Thoracic aorta (tissue), 2 donors: ENCODE data around the gene TMEM108. TPM values are rescaled to one million over a fixed set of nuclear protein-coding genes. Genes with fewer than 3 reads are reported as not detected.

ENCODE experiments used
- ATAC-seq: fragments of 150-250 bp; one replicate; pipeline ENCODE4 v1.8.0; 2017; ENCODE audit warnings: low read depth; ENCODE audit not compliant: insufficient number of reproducible peaks, low FRiP score
- DNase-seq: peaks from one replicate; pipeline ENCODE4 v3.0.0-alpha.2; 2020; ENCODE audit warnings: low spot score
- H3K27ac ChIP-seq, 2 donors: fragments of 200-600 bp; sonication (generic); 1 replicate in 1 of 2; 2 replicates in 1 of 2; pipeline ENCODE4 v1.5.1; 2016; ENCODE audit warnings: mild to moderate bottlenecking in 2 of 2, moderate library complexity in 2 of 2
- H3K27me3 ChIP-seq: fragments of 200-600 bp; sonication (generic); replicated peaks from 2 replicates; pipeline ENCODE4 v1.6.0; 2016; ENCODE audit warnings: mild to moderate bottlenecking; ENCODE audit not compliant: insufficient read depth
- H3K36me3 ChIP-seq: fragments of 200-600 bp; sonication (generic); one replicate; pipeline ENCODE4 v1.5.1; 2016
- H3K4me1 ChIP-seq, 2 donors: fragments of 200-600 bp; sonication (generic); 1 replicate in 1 of 2; 2 replicates in 1 of 2; pipeline versions ENCODE4 v1.5.1 to v1.6.0; 2016; ENCODE audit warnings: low read depth in 2 of 2, mild to moderate bottlenecking in 1 of 2; ENCODE audit not compliant: control insufficient read depth in 1 of 2
- H3K4me3 ChIP-seq: fragments of 200-600 bp; sonication (generic); 2 replicates; pipeline ENCODE4 v1.5.1; 2016; ENCODE audit warnings: mild to moderate bottlenecking
- H3K9me3 ChIP-seq: fragments of 200-600 bp; sonication (generic); 2 replicates; pipeline ENCODE4 v1.5.1; 2016
- CTCF ChIP-seq: fragments of 200-600 bp; sonication (generic); IDR thresholded peaks from one replicate; pipeline ENCODE4 v1.5.1; 2019; ENCODE audit warnings: antibody characterized with exemption
- total RNA-seq, 2 donors: library from RNA; depleted of rRNA; stranded (reverse); fragments of >200 nt; gene quantifications; one replicate each; pipeline versions ENCODE4 v1.1.0 to v1.2.3, GENCODE V29; 2016

TMEM108 gene
- total RNA-seq, 2 donors from 2014 or later = 0.28 to 0.41 TPM

- TF ChIP-seq CTCF = no peak
- no peaks in the 10 kb centered on the region for H3K9me3 ChIP-seq
- peaks cover 0 to 3% of the 10 kb centered on the region in 2 donors for H3K4me1 ChIP-seq
- no peak for DNase-seq
- H3K27ac ChIP-seq = no peak overlapping the region
- H3K27me3 ChIP-seq = no peaks in the 10 kb centered on the region
- no peak overlapping the region for H3K4me3 ChIP-seq
- H3K36me3 ChIP-seq = no peaks in the 10 kb centered on the region
- ATAC-seq = no peak
Measured at GRCh38 chr3:133424937-133425869, 387.0 kb downstream of the TMEM108 start.

- Histone ChIP-seq H3K4me1 (peaks cover 0 to 3% of the 10 kb centered on the region in 2 donors), H3K27ac (no peak overlapping the region), H3K27me3 (no peaks in the 10 kb centered on the region), H3K9me3 (no peaks in the 10 kb centered on the region), H3K36me3 (no peaks in the 10 kb centered on the region), H3K4me3 (no peak overlapping the region)
- ATAC-seq = no peak
- DNase-seq = no peak
- TF ChIP-seq CTCF = no peak
Measured at GRCh38 chr3:133425898-133426297, 387.7 kb downstream of the TMEM108 start.

- Histone ChIP-seq H3K36me3 (no peaks in the 10 kb centered on the region), H3K27me3 (no peaks in the 10 kb centered on the region), H3K27ac (no peak overlapping the region), H3K9me3 (no peaks in the 10 kb centered on the region), H3K4me1 (peaks cover 0 to 3% of the 10 kb centered on the region in 2 donors), H3K4me3 (no peak overlapping the region)
- no peak for DNase-seq
- TF ChIP-seq CTCF = no peak
- no peak for ATAC-seq
Measured at GRCh38 chr3:133426721-133427120, 388.5 kb downstream of the TMEM108 start.

- Histone ChIP-seq H3K4me1 (peaks cover 0 to 2% of the 10 kb centered on the region in 2 donors), H3K9me3 (no peaks in the 10 kb centered on the region), H3K36me3 (no peaks in the 10 kb centered on the region), H3K4me3 (no peak overlapping the region), H3K27ac (no peak overlapping the region), H3K27me3 (no peaks in the 10 kb centered on the region)
- no peak for TF ChIP-seq CTCF
- ATAC-seq = no peak
- DNase-seq = no peak
Measured at GRCh38 chr3:133428552-133428951, 390.4 kb downstream of the TMEM108 start.

- DNase-seq (no peak), ATAC-seq (no peak)
- no peak overlapping the region for H3K27ac ChIP-seq
- H3K36me3 ChIP-seq = no peaks in the 10 kb centered on the region
- H3K27me3 ChIP-seq = no peaks in the 10 kb centered on the region
- H3K4me1 ChIP-seq = no peaks in the 10 kb centered on the region
- no peaks in the 10 kb centered on the region for H3K9me3 ChIP-seq
- H3K4me3 ChIP-seq = no peak overlapping the region
- TF ChIP-seq CTCF = no peak
Measured at GRCh38 chr3:133429063-133429462, 390.9 kb downstream of the TMEM108 start.
